HT-29 (cell line): Measurements from ENCODE around the gene SH2D5. TPM values are rescaled to one million over a fixed set of nuclear protein-coding genes. Genes with fewer than 3 reads are reported as not detected.

ENCODE experiments used
- total RNA-seq: library from RNA; depleted of rRNA; stranded (reverse); fragments of >200 nt; shearing (Covaris generic); gene quantifications from 2 replicates; pipeline ENCODE4 v1.2.3, GENCODE V29; 2014; rRNA removed

Gene SH2D5
- total RNA-seq, 1 experiment from 2014 or later = 3.6 TPM

Other genes starting within 250 kb of the SH2D5 start
- gene CAMK2N1, start 246.5 kb downstream of the SH2D5 start, total RNA-seq = 13.9 and 17.0 TPM in 2 replicates
- gene MUL1, start 224.6 kb downstream of the SH2D5 start, total RNA-seq = 17.3 and 19.1 TPM in 2 replicates
- gene FAM43B, start 180.1 kb downstream of the SH2D5 start, total RNA-seq = not detected in 2 replicates
- gene CDA, start 143.6 kb downstream of the SH2D5 start, total RNA-seq = 1.7 and 3.2 TPM in 2 replicates
- 21.2 and 22.3 TPM in 2 replicates for gene PINK1, start 99.2 kb downstream of the SH2D5 start, total RNA-seq
- 269 and 276 TPM in 2 replicates for gene DDOST, start 71.3 kb downstream of the SH2D5 start, total RNA-seq
- not detected in 2 replicates for gene KIF17, start 14.7 kb downstream of the SH2D5 start, total RNA-seq
- 199 and 207 TPM in 2 replicates for gene HP1BP3, start 54.6 kb upstream of the SH2D5 start, total RNA-seq